OCI-LY7 (cell line): ENCODE data around the gene SOCS6.

Source experiments
- EZH2phosphoT487 ChIP-seq: fragments of 200-600 bp; sonication (generic); IDR thresholded peaks from 2 replicates; pipeline ENCODE4 v1.6.1; 2018; ENCODE audit warnings: low read depth, borderline replicate concordance, mild to moderate bottlenecking, mixed run types, antibody characterized with exemption, low read length, moderate library complexity, mixed read lengths
- TF ChIP-seq, protein P1 (sequence below): fragments of 200-600 bp; sonication (generic); conservative IDR thresholded peaks from 2 replicates; pipeline ENCODE4 v1.5.1; 2014; ENCODE audit warnings: mild to moderate bottlenecking, antibody characterized with exemption, low read length, moderate library complexity, mixed read lengths

DNA sequence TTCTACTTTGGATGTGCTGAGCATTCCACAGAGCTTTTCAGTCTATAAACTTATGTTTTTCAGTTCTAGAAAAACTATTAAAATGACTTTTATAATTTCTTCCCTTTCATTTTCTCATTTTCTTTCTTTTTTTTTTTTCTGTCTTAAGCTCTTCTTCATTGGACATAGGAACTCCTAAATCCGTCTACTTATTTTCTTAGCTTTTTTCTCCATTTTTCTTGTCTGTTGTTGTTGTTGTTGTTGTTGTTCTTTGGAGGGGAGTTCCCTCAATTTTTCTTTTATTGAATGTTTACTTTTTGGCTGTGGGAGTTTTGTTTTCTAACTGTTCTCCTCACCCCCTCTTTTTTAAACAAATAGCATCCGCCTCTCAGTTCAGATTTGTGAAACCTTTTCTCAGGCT is 7.9 kb downstream of the SOCS6 start:
- TF ChIP-seq, protein P1, sequence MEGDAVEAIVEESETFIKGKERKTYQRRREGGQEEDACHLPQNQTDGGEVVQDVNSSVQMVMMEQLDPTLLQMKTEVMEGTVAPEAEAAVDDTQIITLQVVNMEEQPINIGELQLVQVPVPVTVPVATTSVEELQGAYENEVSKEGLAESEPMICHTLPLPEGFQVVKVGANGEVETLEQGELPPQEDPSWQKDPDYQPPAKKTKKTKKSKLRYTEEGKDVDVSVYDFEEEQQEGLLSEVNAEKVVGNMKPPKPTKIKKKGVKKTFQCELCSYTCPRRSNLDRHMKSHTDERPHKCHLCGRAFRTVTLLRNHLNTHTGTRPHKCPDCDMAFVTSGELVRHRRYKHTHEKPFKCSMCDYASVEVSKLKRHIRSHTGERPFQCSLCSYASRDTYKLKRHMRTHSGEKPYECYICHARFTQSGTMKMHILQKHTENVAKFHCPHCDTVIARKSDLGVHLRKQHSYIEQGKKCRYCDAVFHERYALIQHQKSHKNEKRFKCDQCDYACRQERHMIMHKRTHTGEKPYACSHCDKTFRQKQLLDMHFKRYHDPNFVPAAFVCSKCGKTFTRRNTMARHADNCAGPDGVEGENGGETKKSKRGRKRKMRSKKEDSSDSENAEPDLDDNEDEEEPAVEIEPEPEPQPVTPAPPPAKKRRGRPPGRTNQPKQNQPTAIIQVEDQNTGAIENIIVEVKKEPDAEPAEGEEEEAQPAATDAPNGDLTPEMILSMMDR: no peak
- no peak for TF ChIP-seq EZH2phosphoT487
